Measurements from ENCODE around the gene AMPD2. TPM values are rescaled to one million over a fixed set of nuclear protein-coding genes. Genes with fewer than 3 reads are reported as not detected.

Gene AMPD2
- total RNA-seq, 1 experiment from 2014 or later = 79.8 TPM

DNA sequence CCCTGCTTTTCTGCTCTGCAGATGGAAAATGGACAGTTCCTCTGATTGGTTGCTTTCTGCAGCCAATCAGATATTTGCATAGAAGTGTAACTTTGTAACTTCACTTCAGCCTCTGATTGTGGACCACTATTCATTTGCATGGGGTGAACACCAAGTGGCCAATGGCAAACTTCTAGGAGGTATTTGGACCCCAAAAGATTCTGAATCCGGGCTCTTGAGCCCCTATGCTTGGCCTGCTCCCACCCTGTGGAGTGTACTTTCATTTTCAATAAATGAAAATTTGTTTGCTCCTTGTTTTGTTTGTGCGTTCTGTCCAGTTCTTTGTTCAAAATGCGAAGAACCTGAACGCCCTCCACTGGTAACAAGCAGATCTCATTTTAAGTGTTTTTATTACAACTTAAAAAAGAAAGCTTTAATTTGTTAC lies 29.9 kb downstream of the AMPD2 start:
- peaks cover 26% of the 10 kb centered on the region for H3K27me3 Mint-ChIP-seq (ENCODE audit: low read depth)
- ChIA-PET POLR2A (interaction anchor here (0.9 kb wide), 1 partner anchor 140 kb away, joined by 3 read pairs; the partner anchor contains the start of gene AMIGO1), CTCF (interaction anchor here (0.7 to 5.0 kb wide), 9 partner anchors 9 to 335 kb away, joined by 3 to 65 read pairs (median 5); partner anchors contain the start of genes AHCYL1 and GNAI3)
- no peaks in the 10 kb centered on the region for H3K36me3 Mint-ChIP-seq
- no peak for TF ChIP-seq EMX1 (CRISPR knock-in tag; IDR thresholded peaks at IDR 0.05)
- TF ChIP-seq FOXK1 (CRISPR knock-in tag; IDR thresholded peaks at IDR 0.05) = no peak
- TF ChIP-seq, protein P1, sequence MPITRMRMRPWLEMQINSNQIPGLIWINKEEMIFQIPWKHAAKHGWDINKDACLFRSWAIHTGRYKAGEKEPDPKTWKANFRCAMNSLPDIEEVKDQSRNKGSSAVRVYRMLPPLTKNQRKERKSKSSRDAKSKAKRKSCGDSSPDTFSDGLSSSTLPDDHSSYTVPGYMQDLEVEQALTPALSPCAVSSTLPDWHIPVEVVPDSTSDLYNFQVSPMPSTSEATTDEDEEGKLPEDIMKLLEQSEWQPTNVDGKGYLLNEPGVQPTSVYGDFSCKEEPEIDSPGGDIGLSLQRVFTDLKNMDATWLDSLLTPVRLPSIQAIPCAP (CRISPR knock-in tag; IDR thresholded peaks at IDR 0.05) = no peak
- TF ChIP-seq PRDM15 (CRISPR knock-in tag; IDR thresholded peaks at IDR 0.05) = no peak
- no peak for TF ChIP-seq JUN (CRISPR knock-in tag; IDR thresholded peaks at IDR 0.05)
- TF ChIP-seq ELF4 (CRISPR knock-in tag; IDR thresholded peaks at IDR 0.05; ENCODE audit: low read depth) = no peak
- TF ChIP-seq, protein P2, sequence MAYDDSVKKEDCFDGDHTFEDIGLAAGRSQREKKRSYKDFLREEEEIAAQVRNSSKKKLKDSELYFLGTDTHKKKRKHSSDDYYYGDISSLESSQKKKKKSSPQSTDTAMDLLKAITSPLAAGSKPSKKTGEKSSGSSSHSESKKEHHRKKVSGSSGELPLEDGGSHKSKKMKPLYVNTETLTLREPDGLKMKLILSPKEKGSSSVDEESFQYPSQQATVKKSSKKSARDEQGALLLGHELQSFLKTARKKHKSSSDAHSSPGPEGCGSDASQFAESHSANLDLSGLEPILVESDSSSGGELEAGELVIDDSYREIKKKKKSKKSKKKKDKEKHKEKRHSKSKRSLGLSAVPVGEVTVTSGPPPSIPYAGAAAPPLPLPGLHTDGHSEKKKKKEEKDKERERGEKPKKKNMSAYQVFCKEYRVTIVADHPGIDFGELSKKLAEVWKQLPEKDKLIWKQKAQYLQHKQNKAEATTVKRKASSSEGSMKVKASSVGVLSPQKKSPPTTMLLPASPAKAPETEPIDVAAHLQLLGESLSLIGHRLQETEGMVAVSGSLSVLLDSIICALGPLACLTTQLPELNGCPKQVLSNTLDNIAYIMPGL (CRISPR knock-in tag; IDR thresholded peaks at IDR 0.05) = no peak
- no peak for TF ChIP-seq ATF2 (CRISPR knock-in tag; IDR thresholded peaks at IDR 0.05; ENCODE audit: borderline replicate concordance, low read depth)
- TF ChIP-seq CDX4 (CRISPR knock-in tag; IDR thresholded peaks at IDR 0.05; ENCODE audit: borderline replicate concordance) = no peak
- TF ChIP-seq ETV6 (CRISPR knock-in tag; IDR thresholded peaks at IDR 0.05) = no peak
- TF ChIP-seq ZNF263 (CRISPR knock-in tag; IDR thresholded peaks at IDR 0.05; ENCODE audit: low read depth) = no peak
- no peak for TF ChIP-seq NFATC4 (CRISPR knock-in tag; IDR thresholded peaks at IDR 0.05)
- TF ChIP-seq ZNF232 (CRISPR knock-in tag; IDR thresholded peaks at IDR 0.05) = no peak
- no peak for TF ChIP-seq TEAD4 (CRISPR knock-in tag; IDR thresholded peaks at IDR 0.05)
- TF ChIP-seq MLX (CRISPR knock-in tag; IDR thresholded peaks at IDR 0.05) = no peak
- TF ChIP-seq, protein P3, sequence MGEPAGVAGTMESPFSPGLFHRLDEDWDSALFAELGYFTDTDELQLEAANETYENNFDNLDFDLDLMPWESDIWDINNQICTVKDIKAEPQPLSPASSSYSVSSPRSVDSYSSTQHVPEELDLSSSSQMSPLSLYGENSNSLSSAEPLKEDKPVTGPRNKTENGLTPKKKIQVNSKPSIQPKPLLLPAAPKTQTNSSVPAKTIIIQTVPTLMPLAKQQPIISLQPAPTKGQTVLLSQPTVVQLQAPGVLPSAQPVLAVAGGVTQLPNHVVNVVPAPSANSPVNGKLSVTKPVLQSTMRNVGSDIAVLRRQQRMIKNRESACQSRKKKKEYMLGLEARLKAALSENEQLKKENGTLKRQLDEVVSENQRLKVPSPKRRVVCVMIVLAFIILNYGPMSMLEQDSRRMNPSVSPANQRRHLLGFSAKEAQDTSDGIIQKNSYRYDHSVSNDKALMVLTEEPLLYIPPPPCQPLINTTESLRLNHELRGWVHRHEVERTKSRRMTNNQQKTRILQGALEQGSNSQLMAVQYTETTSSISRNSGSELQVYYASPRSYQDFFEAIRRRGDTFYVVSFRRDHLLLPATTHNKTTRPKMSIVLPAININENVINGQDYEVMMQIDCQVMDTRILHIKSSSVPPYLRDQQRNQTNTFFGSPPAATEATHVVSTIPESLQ (CRISPR knock-in tag; IDR thresholded peaks at IDR 0.05) = no peak
- TF ChIP-seq, protein P4, sequence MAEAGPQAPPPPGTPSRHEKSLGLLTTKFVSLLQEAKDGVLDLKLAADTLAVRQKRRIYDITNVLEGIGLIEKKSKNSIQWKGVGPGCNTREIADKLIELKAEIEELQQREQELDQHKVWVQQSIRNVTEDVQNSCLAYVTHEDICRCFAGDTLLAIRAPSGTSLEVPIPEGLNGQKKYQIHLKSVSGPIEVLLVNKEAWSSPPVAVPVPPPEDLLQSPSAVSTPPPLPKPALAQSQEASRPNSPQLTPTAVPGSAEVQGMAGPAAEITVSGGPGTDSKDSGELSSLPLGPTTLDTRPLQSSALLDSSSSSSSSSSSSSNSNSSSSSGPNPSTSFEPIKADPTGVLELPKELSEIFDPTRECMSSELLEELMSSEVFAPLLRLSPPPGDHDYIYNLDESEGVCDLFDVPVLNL (CRISPR knock-in tag; IDR thresholded peaks at IDR 0.05; ENCODE audit: borderline replicate concordance, low read depth) = no peak
- TF ChIP-seq, protein P5, sequence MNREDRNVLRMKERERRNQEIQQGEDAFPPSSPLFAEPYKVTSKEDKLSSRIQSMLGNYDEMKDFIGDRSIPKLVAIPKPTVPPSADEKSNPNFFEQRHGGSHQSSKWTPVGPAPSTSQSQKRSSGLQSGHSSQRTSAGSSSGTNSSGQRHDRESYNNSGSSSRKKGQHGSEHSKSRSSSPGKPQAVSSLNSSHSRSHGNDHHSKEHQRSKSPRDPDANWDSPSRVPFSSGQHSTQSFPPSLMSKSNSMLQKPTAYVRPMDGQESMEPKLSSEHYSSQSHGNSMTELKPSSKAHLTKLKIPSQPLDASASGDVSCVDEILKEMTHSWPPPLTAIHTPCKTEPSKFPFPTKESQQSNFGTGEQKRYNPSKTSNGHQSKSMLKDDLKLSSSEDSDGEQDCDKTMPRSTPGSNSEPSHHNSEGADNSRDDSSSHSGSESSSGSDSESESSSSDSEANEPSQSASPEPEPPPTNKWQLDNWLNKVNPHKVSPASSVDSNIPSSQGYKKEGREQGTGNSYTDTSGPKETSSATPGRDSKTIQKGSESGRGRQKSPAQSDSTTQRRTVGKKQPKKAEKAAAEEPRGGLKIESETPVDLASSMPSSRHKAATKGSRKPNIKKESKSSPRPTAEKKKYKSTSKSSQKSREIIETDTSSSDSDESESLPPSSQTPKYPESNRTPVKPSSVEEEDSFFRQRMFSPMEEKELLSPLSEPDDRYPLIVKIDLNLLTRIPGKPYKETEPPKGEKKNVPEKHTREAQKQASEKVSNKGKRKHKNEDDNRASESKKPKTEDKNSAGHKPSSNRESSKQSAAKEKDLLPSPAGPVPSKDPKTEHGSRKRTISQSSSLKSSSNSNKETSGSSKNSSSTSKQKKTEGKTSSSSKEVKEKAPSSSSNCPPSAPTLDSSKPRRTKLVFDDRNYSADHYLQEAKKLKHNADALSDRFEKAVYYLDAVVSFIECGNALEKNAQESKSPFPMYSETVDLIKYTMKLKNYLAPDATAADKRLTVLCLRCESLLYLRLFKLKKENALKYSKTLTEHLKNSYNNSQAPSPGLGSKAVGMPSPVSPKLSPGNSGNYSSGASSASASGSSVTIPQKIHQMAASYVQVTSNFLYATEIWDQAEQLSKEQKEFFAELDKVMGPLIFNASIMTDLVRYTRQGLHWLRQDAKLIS (CRISPR knock-in tag; IDR thresholded peaks at IDR 0.05; ENCODE audit: borderline replicate concordance) = no peak
- no peaks in the 10 kb centered on the region; the same call in 1 of the 2 replicates for H3K4me1 Mint-ChIP-seq
- no peak overlapping the region for H3K27ac Mint-ChIP-seq
- no peak overlapping the region for H3K4me3 Mint-ChIP-seq
- no peaks in the 10 kb centered on the region for H3K9me3 Mint-ChIP-seq
- DNase-seq (ENCODE audit: low spot score) (no peak), ATAC-seq (no peak)
